ENCODE results near the gene NT5DC1. TPM values are rescaled to one million over a fixed set of nuclear protein-coding genes. Genes with fewer than 3 reads are reported as not detected.

Gene NT5DC1
- total RNA-seq, 1 donor from 2014 or later = 29.7 TPM

DNA sequence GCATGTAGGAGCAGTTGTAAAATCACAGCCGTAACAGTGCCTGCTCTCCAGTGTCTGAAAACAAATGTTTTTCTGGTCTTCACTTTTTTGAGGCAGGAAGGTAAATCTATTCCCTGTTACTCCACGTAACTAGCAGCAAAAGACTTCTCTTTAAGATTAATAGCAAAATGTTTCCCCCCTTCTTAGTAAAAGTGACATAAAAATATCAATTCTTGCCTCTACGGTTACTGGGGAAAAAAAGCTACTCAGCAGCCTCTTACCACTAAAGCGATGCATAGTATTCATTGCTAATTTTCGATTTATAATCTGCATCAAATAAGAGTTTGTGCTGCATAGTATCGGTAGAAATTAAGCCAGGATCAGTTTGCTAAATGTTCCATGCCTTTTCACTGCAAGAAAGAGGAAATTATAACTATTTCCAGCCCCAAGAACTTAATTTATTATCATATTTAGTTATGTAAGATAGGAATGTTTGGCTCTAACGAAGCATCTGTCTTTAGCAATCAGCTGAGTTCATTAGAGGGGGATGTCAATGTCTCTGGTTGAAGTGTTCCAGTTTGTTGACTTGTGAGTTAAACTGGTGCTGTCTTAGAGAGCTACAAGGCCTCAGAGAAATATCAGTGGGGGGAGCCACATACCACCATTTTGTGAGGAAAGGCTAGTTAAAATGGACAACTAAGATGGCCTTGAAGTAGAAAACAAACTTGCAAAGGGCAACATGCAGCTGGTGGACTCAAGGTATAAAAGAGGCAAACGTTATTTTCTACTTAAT, 179.7 kb downstream of the NT5DC1 start:
- Histone ChIP-seq H3K27ac (ENCODE audit: low read depth, low read length) (peak overlapping the region; percentile 97), H3K4me3 (ENCODE audit: insufficient read depth, low read depth, low read length) (peak overlapping the region; percentile 89), H3K36me3 (ENCODE audit: insufficient read depth, low read length) (peaks cover 11% of the 10 kb centered on the region), H2AFZ (ENCODE audit: low read depth, low read length) (peak overlapping the region; percentile 70), H3K27me3 (ENCODE audit: insufficient read depth, low read length) (no peaks in the 10 kb centered on the region), H3K9me3 (ENCODE audit: insufficient read depth, low read depth, low read length) (no peaks in the 10 kb centered on the region), H4K20me1 (ENCODE audit: insufficient read depth, low read length) (peaks cover 38% of the 10 kb centered on the region), H3K79me2 (ENCODE audit: insufficient read depth, low read length) (peaks cover 42% of the 10 kb centered on the region), H3K9ac (ENCODE audit: low read length) (peak overlapping the region; percentile 98), H3K4me2 (ENCODE audit: low read length) (peak overlapping the region; percentile 88), H3K4me1 (ENCODE audit: insufficient read depth, low read length) (peaks cover 20% of the 10 kb centered on the region)
- Mint-ChIP-seq H3K27me3 (ENCODE audit: low read depth, unreplicated experiment) (no peaks in the 10 kb centered on the region), H3K4me1 (ENCODE audit: low read depth, unreplicated experiment) (peaks cover 5% of the 10 kb centered on the region), H3K4me3 (ENCODE audit: unreplicated experiment) (peak overlapping the region; percentile 98), H3K9me3 (ENCODE audit: unreplicated experiment) (no peaks in the 10 kb centered on the region), H3K36me3 (ENCODE audit: low read depth, unreplicated experiment) (no peaks in the 10 kb centered on the region), H3K27ac (ENCODE audit: unreplicated experiment) (peak overlapping the region; percentile 99)
- DNase-seq (ENCODE audit: low read depth) (no peak), FAIRE-seq (no peak)
- TF ChIP-seq CTCF (IDR thresholded peaks at IDR 0.05; ENCODE audit: insufficient read depth, low read depth, low read length) (no peak), EZH2 (IDR thresholded peaks at IDR 0.05; ENCODE audit: insufficient read depth, low read length) (no peak)

- Histone ChIP-seq H3K79me2 (ENCODE audit: insufficient read depth, low read length) (peaks cover 36% of the 10 kb centered on the region), H3K36me3 (ENCODE audit: insufficient read depth, low read length) (peaks cover 11% of the 10 kb centered on the region), H3K4me1 (ENCODE audit: insufficient read depth, low read length) (peaks cover 20% of the 10 kb centered on the region), H3K27ac (ENCODE audit: low read depth, low read length) (no peak overlapping the region), H3K9ac (ENCODE audit: low read length) (no peak overlapping the region), H3K4me3 (ENCODE audit: insufficient read depth, low read depth, low read length) (peak overlapping the region; percentile 89), H3K4me2 (ENCODE audit: low read length) (peak overlapping the region; percentile 88), H2AFZ (ENCODE audit: low read depth, low read length) (peak overlapping the region; percentile 70), H3K27me3 (ENCODE audit: insufficient read depth, low read length) (no peaks in the 10 kb centered on the region), H3K9me3 (ENCODE audit: insufficient read depth, low read depth, low read length) (no peaks in the 10 kb centered on the region), H4K20me1 (ENCODE audit: insufficient read depth, low read length) (peaks cover 32% of the 10 kb centered on the region)
- peak overlapping the region; percentile 98 for H3K4me3 Mint-ChIP-seq (ENCODE audit: unreplicated experiment)
- no peaks in the 10 kb centered on the region for H3K9me3 Mint-ChIP-seq (ENCODE audit: unreplicated experiment)
- H3K27me3 Mint-ChIP-seq (ENCODE audit: low read depth, unreplicated experiment) = no peaks in the 10 kb centered on the region
- no peak for TF ChIP-seq EZH2 (IDR thresholded peaks at IDR 0.05; ENCODE audit: insufficient read depth, low read length)
- TF ChIP-seq CTCF (IDR thresholded peaks at IDR 0.05; ENCODE audit: insufficient read depth, low read depth, low read length) = no peak
- no peak for DNase-seq (ENCODE audit: low read depth)
- no peak for FAIRE-seq
- H3K4me1 Mint-ChIP-seq (ENCODE audit: low read depth, unreplicated experiment) = peaks cover 5% of the 10 kb centered on the region
- peaks cover 2% of the 10 kb centered on the region for H3K36me3 Mint-ChIP-seq (ENCODE audit: low read depth, unreplicated experiment)
- peak overlapping the region; percentile 99 for H3K27ac Mint-ChIP-seq (ENCODE audit: unreplicated experiment)
These were observed 180.3 kb downstream of the NT5DC1 start for GRCh38 chr6:116280933-116281316.

- no peak overlapping the region for H3K4me2 ChIP-seq (ENCODE audit: low read length)
- peaks cover 15% of the 10 kb centered on the region for H4K20me1 ChIP-seq (ENCODE audit: insufficient read depth, low read length)
- Mint-ChIP-seq H3K4me1 (ENCODE audit: low read depth, unreplicated experiment) (peaks cover 2% of the 10 kb centered on the region), H3K27me3 (ENCODE audit: low read depth, unreplicated experiment) (no peaks in the 10 kb centered on the region), H3K36me3 (ENCODE audit: low read depth, unreplicated experiment) (peaks cover 2% of the 10 kb centered on the region), H3K27ac (ENCODE audit: unreplicated experiment) (no peak overlapping the region), H3K4me3 (ENCODE audit: unreplicated experiment) (no peak overlapping the region), H3K9me3 (ENCODE audit: unreplicated experiment) (no peaks in the 10 kb centered on the region)
- H3K36me3 ChIP-seq (ENCODE audit: insufficient read depth, low read length) = peaks cover 6% of the 10 kb centered on the region
- no peak for TF ChIP-seq EZH2 (IDR thresholded peaks at IDR 0.05; ENCODE audit: insufficient read depth, low read length)
- no peak for TF ChIP-seq CTCF (IDR thresholded peaks at IDR 0.05; ENCODE audit: insufficient read depth, low read depth, low read length)
- peaks cover 19% of the 10 kb centered on the region for H3K79me2 ChIP-seq (ENCODE audit: insufficient read depth, low read length)
- no peaks in the 10 kb centered on the region for H3K9me3 ChIP-seq (ENCODE audit: insufficient read depth, low read depth, low read length)
- no peak overlapping the region for H3K9ac ChIP-seq (ENCODE audit: low read length)
- FAIRE-seq = no peak
- H3K27me3 ChIP-seq (ENCODE audit: insufficient read depth, low read length) = no peaks in the 10 kb centered on the region
- H2AFZ ChIP-seq (ENCODE audit: low read depth, low read length) = no peak overlapping the region
- no peak for DNase-seq (ENCODE audit: low read depth)
- no peak overlapping the region for H3K4me3 ChIP-seq (ENCODE audit: insufficient read depth, low read depth, low read length)
- no peak overlapping the region for H3K27ac ChIP-seq (ENCODE audit: low read depth, low read length)
- peaks cover 17% of the 10 kb centered on the region for H3K4me1 ChIP-seq (ENCODE audit: insufficient read depth, low read length)
These were observed 182.0 kb downstream of the NT5DC1 start for GRCh38 chr6:116282698-116283097.

All from astrocyte (in vitro differentiated cells and primary cell).